GM20431 (cell line): ENCODE measurements around the gene LCE1D.

Experiments used
- in situ Hi-C: fragments of 300-500 bp; cut with MseI, MboI; formaldehyde crosslinking; loops from one replicate; pipeline ENCODE4 v1.15.0; 2020; ENCODE audit warnings: low sequenced_read_pairs; ENCODE audit not compliant: unreplicated experiment

LCE1D gene, protein sequence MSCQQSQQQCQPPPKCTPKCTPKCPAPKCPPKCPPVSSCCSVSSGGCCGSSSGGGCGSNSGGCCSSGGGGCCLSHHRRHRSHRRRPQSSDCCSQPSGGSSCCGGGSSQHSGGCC

DNA sequence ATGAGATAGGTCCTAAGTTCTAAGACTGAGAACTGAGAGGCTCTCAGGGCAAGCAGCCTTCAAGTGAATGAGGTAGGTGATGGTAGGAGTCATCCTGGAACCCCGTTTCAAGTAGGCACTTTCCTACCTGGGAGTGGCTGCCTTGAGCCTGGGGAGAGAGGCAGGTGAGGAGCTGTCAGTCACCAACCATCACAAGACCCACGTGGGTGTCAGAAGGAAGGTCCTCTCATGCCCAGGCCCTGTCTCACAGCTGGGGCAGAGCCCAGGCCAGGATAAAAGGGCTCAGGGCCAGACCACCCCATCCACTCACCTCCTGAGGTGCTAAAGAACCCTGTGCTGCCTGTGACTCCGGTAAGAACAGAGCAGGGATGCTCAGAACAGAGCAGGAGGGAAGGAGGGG lies at the start of gene LCE1D:
Gene LCE1D, plus strand, starts transcription at position 301 of the 400 bp plus-strand sequence. CDS start 1,074 bp downstream, outside the sequence.
- in situ Hi-C loops: no loop called here

DNA sequence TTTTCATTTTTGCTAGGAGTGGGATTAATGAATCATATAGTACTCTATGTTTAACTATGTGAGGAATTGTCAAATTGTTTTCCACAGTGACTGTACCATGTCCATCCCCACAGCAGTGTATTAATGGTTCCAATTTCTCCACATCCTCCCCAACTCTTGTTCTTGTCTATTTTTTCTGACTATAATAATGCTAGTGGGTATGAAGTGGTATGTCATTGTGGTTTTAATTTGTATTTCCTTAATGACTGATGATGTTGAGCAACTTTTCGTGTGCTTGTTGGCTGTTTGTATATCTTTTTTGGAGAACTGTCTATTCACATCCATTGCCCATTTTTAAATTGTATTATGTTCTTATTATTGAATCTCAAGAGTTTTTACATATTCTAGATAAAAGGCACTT lies 48.7 kb upstream of the LCE1D start:
- in situ Hi-C loops: no loop called here

DNA sequence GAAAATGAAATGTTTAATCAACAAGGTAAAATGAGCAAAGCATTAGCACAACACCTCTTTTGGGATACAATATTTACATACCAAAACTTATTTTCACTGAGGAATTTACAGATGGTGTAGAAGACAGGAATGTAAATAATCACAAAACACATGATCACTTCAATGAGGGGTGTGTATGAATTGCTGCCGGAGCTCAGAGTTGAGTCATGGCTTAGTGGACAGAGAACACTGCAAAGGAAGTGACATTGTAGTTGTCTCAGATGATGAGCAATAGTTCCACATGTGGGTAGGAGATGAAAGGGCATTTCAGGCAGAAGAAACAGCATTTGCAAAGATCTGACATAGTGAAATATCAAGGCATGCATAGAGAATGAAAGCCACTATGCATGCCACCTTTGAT lies 44.3 kb upstream of the LCE1D start:
- in situ Hi-C loops: no loop called here

DNA sequence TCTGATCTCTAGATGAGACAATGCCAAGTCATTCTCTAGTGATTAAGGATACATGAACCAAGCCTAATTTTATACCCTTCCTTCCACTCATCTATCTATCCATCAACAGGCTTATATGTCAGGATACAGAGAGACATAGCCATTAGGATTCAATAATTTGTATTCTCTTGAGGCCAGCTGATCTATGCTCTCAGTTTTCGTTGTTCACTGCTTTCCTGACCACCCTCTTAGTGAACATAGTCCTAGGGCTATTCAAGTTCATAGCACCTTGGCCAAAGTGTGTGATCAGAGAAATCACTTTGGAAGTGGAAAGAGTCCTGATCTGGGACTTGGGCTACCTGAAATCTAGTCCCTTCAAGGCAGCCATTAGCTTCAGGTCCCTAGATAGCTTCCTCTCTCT lies 42.9 kb upstream of the LCE1D start:
- in situ Hi-C loops: no loop called here

DNA sequence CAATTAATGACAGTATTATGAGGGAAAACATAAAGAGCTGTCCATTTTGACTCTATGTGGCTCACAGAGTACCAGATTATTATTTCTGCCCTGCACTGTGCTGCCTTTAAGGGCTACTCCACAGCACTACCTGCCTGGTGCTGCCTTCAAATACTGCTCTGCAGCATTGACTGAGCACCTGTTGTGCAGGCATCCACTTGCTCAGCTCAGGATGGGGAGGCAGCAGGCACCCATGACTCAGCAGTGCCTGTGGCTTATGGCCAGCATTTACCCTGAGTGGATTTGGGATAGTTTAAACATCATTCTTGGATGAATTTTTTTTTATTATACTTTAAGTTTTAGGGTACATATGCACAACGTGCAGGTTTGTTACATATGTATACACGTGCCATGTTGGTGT lies 39.6 kb upstream of the LCE1D start:
- in situ Hi-C loops: no loop called here

DNA sequence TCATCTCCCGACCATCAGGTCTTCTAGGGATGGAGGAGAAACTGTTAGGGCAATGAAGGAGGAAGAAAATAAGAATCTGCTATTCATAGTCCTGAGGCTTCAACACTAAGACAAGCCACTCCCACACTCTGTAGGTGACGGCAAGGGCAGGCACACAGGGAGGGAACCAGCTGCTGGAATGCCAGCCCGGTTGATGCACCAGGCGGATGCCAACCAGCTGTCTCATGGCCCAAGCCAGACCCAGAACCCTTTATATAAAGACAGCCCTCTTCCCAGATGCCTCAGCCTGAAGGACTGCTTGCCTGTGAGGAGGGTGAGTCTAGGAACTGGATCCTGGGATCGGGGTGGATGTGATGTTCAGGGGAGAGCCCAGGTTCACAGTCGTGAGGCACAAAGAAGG lies 38.8 kb upstream of the LCE1D start, which contains the start of gene KPRP:
Gene KPRP, plus strand, starts transcription at position 279 of the 400 bp plus-strand sequence. CDS start 1,564 bp downstream, outside the sequence.
- in situ Hi-C loops: no loop called here

DNA sequence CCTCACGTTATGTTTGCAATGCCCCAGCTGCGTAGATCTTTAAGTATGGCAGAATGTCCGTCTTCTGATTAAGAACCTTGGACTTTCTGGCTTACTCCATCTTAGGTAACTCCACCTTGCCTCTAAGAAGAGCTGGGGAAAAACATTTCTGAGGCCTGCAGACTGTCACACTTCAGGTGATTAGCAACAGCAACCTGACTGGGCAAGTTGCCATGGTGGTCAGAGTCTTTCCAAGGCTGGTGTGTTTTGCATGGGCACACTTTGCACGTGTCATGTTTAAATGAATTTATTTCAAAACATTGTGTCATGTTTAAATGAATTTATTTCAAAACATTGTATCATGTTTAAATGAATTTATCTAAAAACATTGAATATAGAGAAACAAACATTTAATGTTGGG lies 37.9 kb upstream of the LCE1D start:
- in situ Hi-C loops: no loop called here

DNA sequence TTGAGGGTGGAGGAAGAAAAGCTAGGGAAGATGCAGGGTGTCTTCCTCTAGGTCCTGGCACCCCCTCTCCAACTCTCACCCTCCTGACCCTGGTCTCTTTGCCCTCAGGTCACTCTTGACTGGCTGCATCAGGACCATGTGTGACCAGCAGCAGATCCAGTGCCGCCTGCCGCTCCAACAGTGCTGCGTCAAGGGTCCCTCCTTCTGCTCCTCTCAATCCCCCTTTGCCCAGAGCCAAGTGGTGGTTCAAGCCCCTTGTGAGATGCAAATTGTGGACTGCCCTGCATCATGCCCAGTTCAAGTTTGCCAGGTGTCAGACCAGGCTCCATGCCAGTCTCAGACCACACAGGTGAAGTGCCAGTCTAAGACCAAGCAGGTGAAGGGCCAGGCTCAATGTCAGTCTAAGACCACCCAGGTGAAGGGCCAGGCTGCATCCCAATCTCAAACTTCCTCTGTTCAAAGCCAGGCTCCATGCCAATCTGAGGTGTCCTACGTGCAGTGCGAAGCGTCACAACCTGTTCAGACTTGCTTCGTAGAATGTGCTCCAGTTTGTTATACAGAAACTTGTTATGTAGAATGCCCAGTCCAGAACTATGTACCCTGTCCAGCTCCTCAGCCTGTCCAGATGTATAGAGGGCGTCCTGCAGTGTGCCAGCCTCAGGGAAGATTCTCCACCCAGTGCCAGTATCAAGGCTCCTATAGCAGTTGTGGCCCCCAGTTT lies 36.9 kb upstream of the LCE1D start:
- in situ Hi-C loops: no loop called here

DNA sequence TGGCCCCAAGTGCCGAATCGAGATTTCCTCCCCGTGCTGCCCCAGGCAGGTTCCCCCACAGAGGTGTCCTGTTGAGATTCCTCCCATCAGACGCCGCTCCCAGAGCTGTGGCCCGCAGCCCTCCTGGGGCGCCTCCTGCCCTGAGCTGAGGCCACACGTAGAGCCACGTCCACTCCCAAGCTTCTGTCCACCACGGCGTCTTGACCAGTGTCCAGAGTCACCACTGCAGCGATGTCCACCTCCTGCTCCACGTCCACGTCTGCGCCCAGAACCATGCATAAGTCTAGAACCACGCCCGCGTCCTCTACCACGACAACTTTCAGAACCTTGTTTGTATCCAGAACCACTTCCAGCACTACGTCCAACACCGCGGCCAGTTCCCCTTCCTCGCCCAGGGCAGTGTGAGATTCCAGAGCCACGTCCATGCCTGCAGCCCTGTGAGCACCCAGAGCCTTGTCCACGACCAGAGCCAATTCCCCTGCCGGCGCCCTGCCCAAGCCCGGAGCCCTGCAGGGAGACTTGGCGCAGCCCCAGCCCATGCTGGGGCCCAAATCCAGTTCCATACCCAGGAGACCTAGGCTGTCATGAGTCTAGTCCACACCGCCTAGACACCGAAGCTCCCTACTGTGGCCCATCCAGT lies 35.9 kb upstream of the LCE1D start:
- in situ Hi-C loops: no loop called here

DNA sequence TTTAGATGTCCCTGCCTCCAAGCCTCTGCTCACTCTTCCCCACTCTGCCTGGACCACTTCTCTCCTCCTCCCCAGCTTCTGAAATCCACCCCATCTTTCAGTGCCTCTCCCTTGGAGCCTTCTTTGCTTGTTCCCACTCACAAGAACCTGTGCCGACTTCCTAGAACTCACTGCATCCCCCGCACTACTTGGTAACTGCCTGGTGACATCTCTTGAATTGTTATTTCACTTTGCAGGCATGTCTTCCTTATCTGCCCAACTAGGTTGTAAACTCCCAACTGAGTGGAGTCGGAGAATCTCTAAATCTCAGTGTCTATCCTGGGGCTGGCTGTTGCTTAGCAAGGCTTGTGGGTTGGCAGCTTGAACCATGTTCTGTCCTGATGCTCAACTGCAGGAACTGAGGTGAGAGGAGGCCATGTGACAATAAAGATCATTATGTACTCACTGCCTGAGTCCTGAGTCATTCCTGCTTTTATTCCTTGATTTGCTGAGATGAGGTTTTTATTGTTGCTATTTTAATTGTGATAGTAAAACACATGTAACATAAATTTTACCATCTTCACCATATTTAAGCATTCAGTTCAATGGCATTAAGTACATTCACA lies 34.8 kb upstream of the LCE1D start:
- in situ Hi-C loops: no loop called here

DNA sequence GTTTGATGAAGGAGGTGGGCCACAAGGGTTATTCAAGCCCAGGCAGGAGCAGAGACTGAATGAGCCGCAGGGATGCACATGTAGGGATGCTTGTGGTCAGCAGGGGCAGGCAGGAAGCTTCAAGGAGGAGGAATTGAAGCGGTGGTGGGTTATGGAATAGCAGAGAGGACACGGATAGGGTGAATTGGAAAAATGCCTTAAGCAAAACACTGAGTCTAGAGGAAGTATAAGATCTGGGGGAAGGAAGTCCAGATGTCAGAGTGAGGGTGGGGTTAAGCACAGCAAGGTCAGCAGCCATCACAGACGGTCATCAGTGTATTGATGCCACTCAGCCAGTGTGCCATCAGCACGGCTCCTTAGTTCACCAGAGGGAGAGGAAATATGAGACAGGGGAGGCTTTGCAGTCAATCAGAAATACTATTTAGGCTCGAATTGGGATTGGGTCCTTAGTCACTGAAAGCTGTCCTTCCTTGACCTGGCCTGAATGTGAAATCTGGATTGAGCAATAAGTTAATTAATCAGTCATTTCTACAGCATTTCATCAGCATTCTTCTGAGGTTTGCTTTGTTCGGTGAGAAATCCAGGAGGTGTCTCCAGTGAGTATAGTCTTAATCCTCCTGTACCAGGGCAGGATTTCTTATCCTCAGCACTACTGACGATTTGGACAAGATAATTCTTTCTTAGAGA lies 27.5 kb upstream of the LCE1D start:
- in situ Hi-C loops: no loop called here

DNA sequence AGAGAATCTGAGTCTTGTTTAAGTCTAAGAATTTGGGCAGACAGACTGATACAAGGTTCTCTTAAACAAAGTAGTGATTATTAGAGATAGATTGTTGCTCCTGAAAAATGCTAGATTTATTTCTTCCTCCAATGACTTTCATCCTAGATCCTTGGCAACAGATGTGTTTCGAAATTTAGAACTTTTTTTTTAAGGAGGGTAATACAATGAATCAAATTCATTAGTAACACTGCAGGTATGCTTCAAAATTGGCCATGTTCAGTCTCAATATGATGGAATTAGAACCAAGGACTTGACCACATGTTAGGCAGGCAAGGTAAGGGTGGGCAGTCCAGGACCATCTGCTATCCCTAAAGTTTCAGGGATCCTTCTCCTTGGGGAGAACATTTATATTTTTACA lies 26.1 kb upstream of the LCE1D start:
- in situ Hi-C loops: no loop called here

DNA sequence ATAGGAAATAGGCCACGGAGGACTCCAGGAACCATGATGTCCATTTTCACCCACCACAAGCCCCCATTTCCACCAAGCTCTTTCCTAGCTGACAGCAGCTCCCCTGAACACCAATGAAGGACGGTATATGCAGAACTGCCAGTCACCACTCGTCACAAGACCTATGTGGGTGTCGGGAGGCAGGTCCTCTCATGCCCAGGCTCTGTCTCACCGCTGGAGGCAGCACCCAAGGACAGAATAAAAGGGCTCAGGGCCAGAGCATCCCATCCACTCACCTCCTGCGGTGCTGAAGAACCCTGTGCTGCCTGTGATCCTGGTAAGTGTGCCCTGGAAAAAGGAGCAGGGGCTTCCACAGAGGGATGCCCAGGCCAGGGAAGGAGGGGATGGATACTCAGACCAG lies 21.6 kb upstream of the LCE1D start, which contains the start of gene LCE1F:
Gene LCE1F, plus strand, starts transcription at position 266 of the 400 bp plus-strand sequence. CDS start 1,232 bp downstream, outside the sequence.
- in situ Hi-C loops: no loop called here

DNA sequence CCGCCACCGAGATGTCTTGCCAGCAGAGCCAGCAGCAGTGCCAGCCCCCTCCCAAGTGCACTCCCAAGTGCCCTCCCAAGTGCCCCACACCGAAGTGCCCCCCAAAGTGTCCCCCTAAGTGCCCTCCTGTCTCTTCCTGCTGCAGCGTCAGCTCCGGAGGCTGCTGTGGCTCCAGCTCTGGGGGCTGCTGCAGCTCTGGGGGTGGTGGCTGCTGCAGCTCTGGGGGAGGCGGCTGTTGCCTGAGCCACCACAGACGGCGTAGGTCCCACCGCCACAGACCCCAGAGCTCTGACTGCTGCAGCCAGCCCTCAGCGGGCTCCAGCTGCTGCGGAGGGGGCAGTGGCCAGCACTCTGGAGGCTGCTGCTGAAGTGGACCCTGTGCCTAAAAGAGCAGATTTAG lies 20.2 kb upstream of the LCE1D start:
- in situ Hi-C loops: no loop called here

DNA sequence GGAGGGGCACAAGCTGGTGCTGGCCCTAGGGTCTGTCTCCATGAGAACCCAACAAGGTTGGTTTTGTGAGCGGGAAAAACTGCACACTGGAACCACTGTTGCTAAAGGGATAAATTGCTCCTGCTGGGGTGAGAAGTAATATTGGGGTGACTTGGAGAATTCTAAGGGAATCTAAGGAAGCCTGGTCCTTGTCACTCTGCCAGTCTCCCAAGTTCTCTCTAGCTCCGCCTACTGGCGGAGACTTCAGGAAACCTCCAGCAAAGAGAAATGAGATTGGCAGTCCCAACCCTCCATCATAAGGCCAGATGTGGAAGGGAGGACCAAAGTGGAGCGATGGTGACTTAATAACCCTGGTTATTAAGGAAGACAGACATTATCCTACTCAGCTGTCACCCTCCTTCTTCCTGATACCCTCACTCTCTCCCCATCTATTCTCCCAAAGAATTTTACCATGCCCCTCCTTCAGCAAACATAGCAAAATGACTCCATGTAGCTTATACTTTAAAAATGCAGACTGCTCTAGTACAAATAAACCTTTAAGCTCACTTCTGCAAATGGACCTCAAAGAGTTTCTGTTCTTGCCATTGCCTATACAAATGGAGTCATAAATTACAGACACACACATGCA lies 18.9 kb upstream of the LCE1D start:
- in situ Hi-C loops: no loop called here

DNA sequence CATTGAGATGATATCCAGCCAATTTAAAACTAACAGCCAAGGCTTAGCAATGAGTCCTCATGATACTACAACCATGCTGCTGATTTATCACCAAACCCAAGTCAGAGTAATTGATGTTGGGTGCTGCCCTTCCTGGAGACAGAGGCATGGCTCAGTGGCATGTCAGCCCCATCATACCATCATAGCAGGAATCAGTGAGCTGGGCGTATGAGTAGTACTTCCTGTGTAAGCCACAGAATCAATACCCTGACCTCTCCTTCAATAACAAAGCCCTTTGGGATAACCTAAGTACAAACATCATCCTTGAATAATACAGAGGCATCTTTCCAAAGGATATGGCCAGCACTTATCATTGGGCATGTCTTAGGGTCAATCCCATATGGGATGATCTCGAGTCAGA lies 13.4 kb upstream of the LCE1D start:
- in situ Hi-C loops: no loop called here

DNA sequence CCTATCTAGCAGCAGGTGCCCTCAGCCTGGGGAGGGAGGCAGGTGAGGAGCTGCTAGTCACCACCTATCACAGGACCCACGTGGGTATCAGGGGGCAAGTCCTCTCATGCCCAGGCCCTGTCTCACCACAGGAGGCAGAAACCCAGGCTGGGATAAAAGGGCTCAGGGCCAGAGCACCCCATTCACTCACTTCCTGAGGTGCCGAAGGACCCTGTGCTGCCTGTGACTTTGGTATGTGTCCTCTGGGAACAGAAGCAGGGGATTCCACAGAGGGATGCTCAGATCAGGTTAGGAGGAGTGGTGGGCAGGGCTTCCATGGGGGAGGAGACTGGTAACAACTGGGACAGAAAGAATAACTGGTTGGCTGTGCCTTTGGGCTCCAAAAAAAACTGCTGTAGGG lies 10.4 kb upstream of the LCE1D start, which contains the start of gene LCE1E:
Gene LCE1E, plus strand, starts transcription at position 181 of the 400 bp plus-strand sequence. CDS start 1,043 bp downstream, outside the sequence.
- in situ Hi-C loops: no loop called here

DNA sequence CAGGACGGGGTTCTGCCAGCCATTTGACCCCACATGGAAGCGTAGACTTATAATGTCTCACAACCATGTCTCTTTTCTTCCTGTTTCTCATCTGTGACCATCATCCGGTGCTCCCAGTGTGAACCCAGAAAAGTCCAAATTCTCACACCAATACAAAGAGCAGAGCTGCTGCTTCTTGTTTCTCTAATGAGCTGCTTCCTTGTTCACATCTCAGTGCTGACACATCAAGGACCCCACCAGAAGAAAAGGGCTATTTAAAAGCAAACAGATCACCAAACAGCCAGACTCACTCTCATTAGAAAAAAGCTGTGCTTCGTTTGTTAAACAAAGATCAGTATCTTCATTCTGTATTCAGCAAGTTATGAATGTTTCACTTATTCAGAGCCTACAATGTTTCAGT lies 835 bp upstream of the LCE1D start:
- in situ Hi-C loops: no loop called here

DNA sequence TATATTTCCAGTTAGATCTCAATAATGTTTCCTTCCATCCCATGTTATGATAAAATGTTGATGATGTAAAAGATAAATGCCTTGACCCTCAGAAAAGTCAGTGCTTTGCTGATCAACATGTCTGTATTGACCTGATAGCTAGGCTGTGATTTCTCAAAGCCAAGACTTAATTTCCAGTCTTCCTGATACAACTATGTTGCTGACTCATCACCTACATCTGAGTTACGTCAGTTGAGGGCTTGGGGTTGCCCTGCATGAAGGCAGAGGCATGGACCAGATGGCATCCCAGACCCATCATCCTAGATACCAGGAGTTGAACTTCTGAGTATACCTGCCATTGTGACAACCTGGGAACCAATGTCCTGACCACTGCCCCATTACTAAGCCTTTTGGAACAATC lies 4.8 kb downstream of the LCE1D start:
- in situ Hi-C loops: no loop called here

DNA sequence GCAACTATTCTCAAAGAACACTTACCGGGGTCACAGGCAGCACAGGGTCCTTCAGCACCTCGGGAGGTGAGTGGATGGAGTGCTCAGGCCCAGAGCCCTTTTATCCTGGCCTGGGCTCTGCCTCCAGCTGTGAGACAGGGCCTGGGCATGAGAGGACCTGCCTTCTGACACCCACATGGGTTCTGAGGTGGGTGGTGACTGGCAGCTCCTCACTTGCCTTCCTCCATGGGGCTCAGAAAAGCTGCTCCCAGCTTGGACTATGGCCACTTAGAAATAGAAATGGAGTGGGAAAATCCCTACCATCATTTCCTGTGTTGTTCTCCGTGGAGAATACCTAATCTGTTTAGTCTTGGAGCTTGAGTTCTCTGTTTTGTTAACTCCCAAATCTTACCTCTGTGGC lies 10.1 kb downstream of the LCE1D start, which contains the start of gene LCE1C:
Gene LCE1C, minus strand, starts transcription at position 76 of the 400 bp plus-strand sequence. CDS start 1,173 bp downstream, outside the sequence.
- in situ Hi-C loops: no loop called here
